HG03045 (cell line): ENCODE data around the gene EML3.
A peak's percentile ranks its signal among the peaks of the same experiment; 100 is the strongest.
"Not testable (repeated sequence)": the region's sequence is repeated elsewhere in the genome, so short reads cannot be mapped to it uniquely, and the experiment has no call there.

Experiments used
- ATAC-seq: cut with Tn5 transposase; IDR thresholded peaks from one replicate; pipeline ENCODE4 v1.9.1; 2021; ENCODE audit warnings: mild to moderate bottlenecking, moderate library complexity; ENCODE audit not compliant: unreplicated experiment

EML3 gene

DNA sequence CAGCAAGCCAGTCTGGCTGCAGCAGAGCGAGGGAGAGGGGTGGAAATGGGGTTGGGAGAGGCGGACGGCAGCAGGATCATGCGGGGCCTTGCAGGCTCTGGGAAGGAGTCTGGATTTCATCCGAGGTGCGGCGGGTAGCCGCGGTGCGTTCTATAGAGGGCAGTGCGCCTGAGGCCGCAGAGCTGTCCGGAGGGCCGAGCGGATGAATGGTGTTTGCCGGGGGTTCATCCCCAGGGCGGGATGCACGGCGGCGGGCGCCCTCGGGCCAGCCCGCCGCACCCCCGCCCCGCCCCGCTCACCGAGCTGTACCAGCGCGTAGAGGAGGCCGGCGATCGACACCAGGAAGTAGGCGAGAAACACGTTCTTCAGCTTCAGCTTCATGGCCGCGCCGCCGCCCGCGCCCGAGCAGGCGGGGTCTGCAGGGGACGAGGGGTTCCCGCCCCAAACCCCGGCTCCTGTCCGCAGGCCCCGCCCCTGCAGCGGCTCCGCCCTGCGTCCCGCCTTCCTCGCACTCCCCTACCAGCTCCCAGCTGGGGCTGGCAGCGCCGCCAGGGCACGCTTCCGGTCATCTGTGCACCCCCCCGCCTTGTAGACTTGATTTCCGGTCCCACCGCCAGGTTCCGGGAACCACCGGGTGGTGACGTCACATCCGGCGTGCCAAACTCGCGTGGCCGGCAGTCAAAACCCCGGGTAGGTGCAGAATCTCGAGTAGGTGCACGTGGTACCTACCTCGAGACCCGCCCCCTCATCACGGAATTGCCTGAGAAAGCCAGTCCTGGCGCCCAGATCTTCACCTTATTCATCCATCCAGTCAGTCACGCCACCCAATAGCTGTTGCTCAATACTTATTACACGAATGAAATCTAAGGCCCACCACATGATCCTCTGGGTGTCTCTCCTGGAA lies 9.2 kb upstream of the EML3 start, which contains the start of gene B3GAT3:
Gene B3GAT3, minus strand, starts transcription at position 420 of the 904 bp plus-strand sequence. Its CDS starts 39 bp downstream, at position 381.
- peak; percentile 94 for ATAC-seq

- no peak for ATAC-seq
Observed at GRCh38 chr11:62621027-62621566, 8.5 kb upstream of the EML3 start.

- ATAC-seq, result not testable (repeated sequence)
Observed at GRCh38 chr11:62616957-62617356, 4.4 kb upstream of the EML3 start.

- ATAC-seq, result no peak
Observed at GRCh38 chr11:62615521-62615920, 2.9 kb upstream of the EML3 start.

DNA sequence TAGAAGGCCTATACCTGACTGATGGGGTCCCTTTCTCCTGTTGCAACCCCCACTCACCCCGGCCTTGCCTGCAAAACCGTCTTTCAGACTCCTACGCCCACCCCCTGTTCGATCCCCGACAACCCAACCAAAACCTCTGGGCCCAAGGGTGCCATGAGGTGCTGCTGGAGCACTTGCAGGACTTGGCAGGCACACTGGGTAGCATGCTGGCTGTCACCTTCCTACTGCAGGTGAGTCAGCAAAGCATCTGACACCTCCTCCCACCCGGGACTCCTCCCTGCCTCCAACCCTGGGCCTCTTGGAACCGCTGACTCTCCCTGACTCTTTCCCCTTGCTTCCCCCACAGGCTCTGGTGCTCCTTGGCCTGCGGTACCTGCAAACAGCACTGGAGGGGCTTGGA lies 1.7 kb upstream of the EML3 start:
- no peak for ATAC-seq

DNA sequence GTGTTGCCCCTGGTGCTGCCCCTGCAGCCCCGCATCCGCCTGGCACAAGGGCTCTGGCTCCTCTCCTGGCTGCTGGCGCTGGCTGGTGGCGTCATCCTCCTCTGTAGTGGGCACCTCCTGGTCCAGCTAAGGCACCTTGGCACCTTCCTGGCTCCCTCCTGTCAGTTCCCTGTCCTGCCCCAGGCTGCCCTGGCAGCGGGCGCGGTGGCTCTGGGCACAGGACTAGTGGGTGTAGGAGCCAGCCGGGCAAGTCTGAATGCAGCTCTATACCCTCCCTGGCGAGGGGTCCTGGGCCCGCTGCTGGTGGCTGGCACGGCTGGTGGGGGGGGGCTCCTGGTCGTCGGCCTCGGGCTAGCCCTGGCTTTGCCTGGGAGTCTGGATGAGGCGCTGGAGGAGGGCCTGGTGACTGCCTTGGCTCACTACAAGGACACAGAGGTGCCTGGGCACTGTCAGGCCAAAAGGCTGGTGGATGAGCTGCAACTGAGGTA lies 760 bp upstream of the EML3 start:
- ATAC-seq, result no peak

GRCh38 chr11:62611705-62612365 lies 740 bp downstream of the EML3 start:
- ATAC-seq, result peak; percentile 21

DNA sequence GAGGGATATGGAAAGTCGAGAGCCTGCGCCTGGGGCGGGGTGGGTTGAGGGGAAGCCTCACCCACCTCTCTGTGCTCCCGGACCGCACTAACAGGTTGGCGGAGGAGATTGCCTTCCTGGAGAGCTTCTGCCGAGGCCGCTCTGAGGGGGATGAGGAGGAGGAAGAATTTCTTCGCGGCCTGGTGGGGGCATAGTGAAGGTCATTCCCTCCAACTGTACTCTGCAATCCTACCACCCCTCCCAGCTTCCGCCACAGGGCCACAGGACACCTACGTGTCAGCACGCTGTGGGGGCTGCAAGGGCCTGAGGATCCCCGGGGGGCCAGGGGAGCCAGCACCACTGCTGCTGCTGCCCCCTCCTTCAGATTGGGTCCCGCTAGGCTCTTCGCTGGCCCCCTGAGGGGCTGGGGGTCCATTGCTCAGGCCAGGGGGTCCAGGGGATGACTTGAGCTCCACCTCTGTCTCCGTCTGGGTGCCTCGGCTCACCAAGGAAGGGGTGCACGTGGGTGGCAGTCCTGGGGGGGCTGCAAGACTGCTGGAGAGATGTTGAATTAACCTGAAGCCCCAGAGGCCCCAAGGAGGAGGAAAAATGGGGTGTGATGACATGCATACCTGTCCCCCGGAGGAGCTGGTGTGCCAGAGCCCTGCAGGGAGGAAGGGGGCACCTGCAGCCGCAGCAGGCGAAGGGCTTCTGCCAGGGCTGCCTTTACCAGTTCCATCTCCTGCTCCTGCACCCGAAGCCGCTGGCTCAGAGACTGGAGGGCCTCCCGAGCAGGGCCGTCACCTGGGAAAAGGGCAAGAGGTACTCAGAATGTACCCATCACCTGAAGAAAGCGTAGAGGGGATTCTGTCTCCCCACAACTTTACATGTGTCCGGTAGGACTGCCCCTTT lies 1.5 kb downstream of the EML3 start:
- no peak for ATAC-seq

- no peak for ATAC-seq
Observed at GRCh38 chr11:62610403-62610802, 2.2 kb downstream of the EML3 start.

GRCh38 chr11:62608776-62609175 lies 3.8 kb downstream of the EML3 start:
- ATAC-seq, result no peak

- ATAC-seq, result no peak
Observed at GRCh38 chr11:62607714-62608113, 4.9 kb downstream of the EML3 start.

- ATAC-seq, result no peak
Observed at GRCh38 chr11:62605902-62606301, 6.7 kb downstream of the EML3 start.

DNA sequence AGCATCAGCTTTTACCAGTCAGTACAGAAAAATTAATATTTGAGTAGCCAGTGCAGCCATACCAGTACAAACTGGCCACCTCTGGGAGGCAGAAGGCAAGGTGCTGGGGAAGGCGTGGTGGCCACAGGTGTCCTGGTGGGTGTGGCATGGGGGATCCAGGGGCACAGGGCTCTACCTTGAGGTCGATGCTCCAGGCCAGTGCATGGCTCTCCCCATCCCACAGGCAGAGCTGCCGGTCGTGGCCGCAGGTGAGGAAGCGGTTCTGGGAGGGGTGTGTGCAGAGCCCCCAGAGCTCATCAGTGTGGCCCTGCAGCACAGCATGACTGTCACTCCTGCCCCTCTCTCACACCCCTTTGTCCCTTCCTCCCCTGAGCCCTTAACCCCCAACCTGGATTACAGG lies 7.1 kb downstream of the EML3 start:
- no peak for ATAC-seq

DNA sequence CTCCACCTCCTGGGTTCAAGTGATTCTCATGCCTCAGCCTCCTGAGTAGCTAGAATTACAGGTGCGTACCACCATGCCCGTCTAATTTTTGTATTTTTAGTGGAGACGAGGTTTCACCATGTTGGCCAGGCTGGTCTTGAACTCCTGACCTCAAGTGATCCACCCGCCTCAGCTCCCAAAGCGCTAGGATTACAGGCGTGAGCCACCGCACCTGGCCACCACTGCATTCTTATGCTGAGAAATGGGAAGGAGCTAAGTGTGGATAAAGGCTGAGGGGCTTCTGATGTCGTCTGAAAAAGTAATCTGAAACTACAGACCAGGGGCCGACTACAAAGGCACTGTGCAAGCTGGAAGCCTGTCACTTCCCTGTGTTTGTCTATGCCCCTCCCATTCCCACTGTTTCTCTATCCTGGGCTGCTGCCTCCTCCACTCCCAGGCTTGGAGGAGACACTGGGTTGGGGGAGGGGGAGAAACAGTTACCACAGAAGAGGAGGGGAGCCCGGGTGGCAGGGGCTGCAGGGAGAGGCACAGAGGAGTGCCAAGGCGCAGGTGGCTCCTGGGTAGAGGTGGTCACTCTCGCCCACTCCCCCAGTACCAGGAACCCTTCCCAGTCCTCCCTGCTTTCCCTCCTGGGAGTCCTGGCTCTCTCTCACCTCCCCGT lies 8.0 kb downstream of the EML3 start:
- no peak for ATAC-seq

DNA sequence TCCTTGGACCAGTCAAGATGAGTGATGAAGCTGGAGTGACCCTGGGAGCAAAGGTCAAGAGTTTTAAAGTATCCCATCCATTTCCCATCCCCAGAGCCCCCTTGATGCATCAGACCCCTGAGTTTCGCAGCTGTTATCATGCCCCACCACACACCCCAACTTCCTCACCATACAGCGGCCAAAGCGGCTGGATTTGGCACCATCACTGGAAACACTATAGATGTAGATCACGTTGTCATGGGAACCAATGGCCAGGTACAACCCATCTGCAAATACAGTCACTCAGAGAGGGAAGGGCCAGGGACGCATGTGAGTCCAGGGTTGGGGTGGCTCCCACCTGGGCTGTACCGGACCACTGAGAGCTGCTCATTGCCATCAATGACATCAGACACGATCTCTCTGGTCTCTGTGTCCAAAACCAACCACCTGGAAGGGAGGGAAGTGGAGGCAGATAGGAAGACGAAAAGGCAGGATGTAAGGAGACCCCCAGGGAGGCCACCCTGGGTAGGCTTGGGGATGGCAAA lies 8.7 kb downstream of the EML3 start:
- ATAC-seq, result no peak

DNA sequence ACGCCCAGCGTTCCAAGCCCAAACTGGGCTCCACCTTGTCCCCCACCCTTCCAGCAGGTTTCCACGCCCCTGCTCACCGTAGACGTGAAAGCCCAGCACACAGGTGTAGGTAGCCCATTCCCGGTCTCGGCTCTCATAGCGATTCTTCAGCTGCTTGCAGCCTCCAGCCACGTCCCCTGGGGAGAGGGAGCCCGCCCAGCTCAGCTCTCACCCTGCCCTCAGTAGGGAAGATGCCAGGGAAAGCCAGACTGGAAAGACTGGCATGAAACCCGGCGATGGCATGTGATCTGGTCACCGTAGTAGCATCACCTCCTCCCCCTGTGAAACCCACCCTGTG lies 9.5 kb downstream of the EML3 start:
- ATAC-seq, result no peak

GRCh38 chr11:62602141-62603071 lies 10.2 kb downstream of the EML3 start:
- no peak for ATAC-seq

GRCh38 chr11:62601372-62602140 lies 11.0 kb downstream of the EML3 start, which contains the start of gene MTA2:
TSS of gene MTA2 (minus strand) at chr11:62601865. CDS start at chr11:62601450, 415 bp downstream.
- peak; percentile 67 for ATAC-seq
